Spleen (tissue), 11 donors: ENCODE data around the gene INPP4B. TPM values are rescaled to one million over a fixed set of nuclear protein-coding genes. Genes with fewer than 3 reads are reported as not detected.

ENCODE experiments used
- DNase-seq: peaks from one replicate; pipeline ENCODE4 v3.0.0-alpha.2; 2020
- H3K27ac ChIP-seq, 8 donors: fragments of 200-600 bp; sonication (generic) in 7 of 8; 1 replicate in 4 of 8; 2 replicates in 4 of 8; pipeline versions ENCODE4 v1.5.0 to v1.8.0; 2016 to 2021; ENCODE audit warnings: inconsistent platforms in 4 of 8, mild to moderate bottlenecking in 4 of 8, moderate library complexity in 1 of 8
- H3K27me3 ChIP-seq, 7 donors: fragments of 200-600 bp; sonication (generic) in 6 of 7; replicated peaks in 1 of 7; 1 replicate in 4 of 7; 2 replicates in 3 of 7; pipeline versions ENCODE4 v1.5.0 to v1.8.0; 2016 to 2021; ENCODE audit warnings: inconsistent platforms in 3 of 7, mild to moderate bottlenecking in 1 of 7
- H3K36me3 ChIP-seq, 6 donors: fragments of 200-600 bp; sonication (generic) in 5 of 6; 1 replicate in 4 of 6; 2 replicates in 2 of 6; pipeline versions ENCODE4 v1.5.0 to v1.8.0; 2016 to 2021; ENCODE audit warnings: inconsistent platforms in 2 of 6
- H3K4me1 ChIP-seq, 6 donors: fragments of 200-600 bp; sonication (generic) in 5 of 6; 1 replicate in 3 of 6; 2 replicates in 3 of 6; pipeline versions ENCODE4 v1.5.0 to v1.8.0; 2016 to 2021; ENCODE audit warnings: inconsistent platforms in 3 of 6
- H3K4me3 ChIP-seq, 8 donors: fragments of 200-600 bp; sonication (generic) in 7 of 8; 1 replicate in 4 of 8; 2 replicates in 4 of 8; pipeline versions ENCODE4 v1.5.0 to v1.8.0; 2016 to 2021; ENCODE audit warnings: inconsistent platforms in 4 of 8, mild to moderate bottlenecking in 4 of 8, moderate library complexity in 2 of 8
- H3K9me3 ChIP-seq, 8 donors: fragments of 200-600 bp; sonication (generic) in 7 of 8; 1 replicate in 4 of 8; 2 replicates in 4 of 8; pipeline versions ENCODE4 v1.5.0 to v1.8.0; 2016 to 2021; ENCODE audit warnings: inconsistent platforms in 4 of 8
- CTCF ChIP-seq, 11 experiments: fragments of 200-600 bp in 7 of 11; fragments of 450-650 bp in 4 of 11; sonication (generic) in 4 of 11; IDR thresholded peaks in 8 of 11; conservative IDR thresholded peaks in 3 of 11; 1 replicate in 7 of 11; 2 replicates in 4 of 11; pipeline versions ENCODE4 v1.4.0 to v1.8.0; 2016 to 2021; ENCODE audit warnings: antibody characterized with exemption in 11 of 11, inconsistent platforms in 4 of 11, mild to moderate bottlenecking in 1 of 11
- POLR2A ChIP-seq, 3 donors: fragments of 450-650 bp; IDR thresholded peaks; one replicate each; pipeline ENCODE4 v1.5.1; 2017; ENCODE audit warnings: antibody characterized with exemption in 3 of 3, mild to moderate bottlenecking in 1 of 3
- POLR2AphosphoS5 ChIP-seq, 3 donors: sonication (generic); formaldehyde crosslinking; IDR thresholded peaks; one replicate each; pipeline ENCODE4 v1.5.1; 2017; ENCODE audit warnings: antibody characterized with exemption in 3 of 3
- WGBS, 5 donors: extraction: QIAGEN DNeasy Blood & Tissue Kit in 3 of 5; methylation state at CpG; one replicate each; pipeline versions ENCODE4 v1.1.5 to v1.1.7; 2013 to 2018; 5-methylcytosine and 5-hydroxymethylcytosine counted together
- intact Hi-C: fragments of 100-400 bp; cut with DNase I; formaldehyde crosslinking; loops from one replicate; pipeline ENCODE4 v1.15.0; 2023; ENCODE audit warnings: low total_unique reads
- polyA plus RNA-seq, 3 donors: library from polyadenylated mRNA; stranded (reverse); fragments of 200-250 nt; gene quantifications; one replicate each; pipeline ENCODE4 v1.2.1, GENCODE V29; 2013
- total RNA-seq, 7 donors: library from RNA; depleted of rRNA in 3 of 7; stranded (reverse); fragments of >200 nt in 3 of 7; fragmentation: NEBNext Ultra II Directional in 4 of 7; extraction: Animal tissue kit (Norgen Biotek cat#: 25700) in 4 of 7; gene quantifications; one replicate each; pipeline versions ENCODE4 v1.1.0 to v1.2.1, GENCODE V29; 2016 to 2021
- donor health status: healthy with polysubstance abuse.
- donor health status: DM: no; HTN: no; CAD: no; lungs with moderate emphysema.
- donor health status: DM: no; HTN: no; CAD: no.
- donor health status: Bipolar disorder and iron deficiency.
- donor health status: healthy.
- donor health status: DM: no; HTN: no; CAD: no.
- donor health status: DM: yes; HTN: yes; CAD: no.

INPP4B gene
- total and polyA plus RNA-seq, 10 donors: 0.78 to 31.6 (median 26.8) TPM

- H3K4me1 ChIP-seq: peaks cover 0 to 15% (median 7%) of the 10 kb centered on the region in 6 donors
- DNase-seq: no peak
- H3K4me3 ChIP-seq: no peak overlapping the region
- WGBS, 5 donors: 83 to 100% (median 97%) methylated on average over 1 of the region's 1 CpG
- intact Hi-C loops: no loop called here
- H3K36me3 ChIP-seq: no peaks in the 10 kb centered on the region
- no peak overlapping the region for H3K27ac ChIP-seq
- H3K27me3 ChIP-seq: no peaks in the 10 kb centered on the region
- no peak for TF ChIP-seq POLR2A (IDR thresholded peaks at IDR 0.05)
- TF ChIP-seq CTCF (IDR thresholded peaks at IDR 0.05 in 8 of 11, conservative IDR thresholded peaks at IDR 0.05 in 3 of 11): no peak
- TF ChIP-seq POLR2AphosphoS5 (IDR thresholded peaks at IDR 0.05): no peak
- H3K9me3 ChIP-seq: no peaks in the 10 kb centered on the region
These were observed 536.3 kb downstream of the INPP4B start for GRCh38 chr4:142309772-142310171.

- Histone ChIP-seq H3K36me3 (no peaks in the 10 kb centered on the region), H3K4me3 (no peak overlapping the region), H3K4me1 (peaks cover 0 to 4% (median 0%) of the 10 kb centered on the region in 6 donors), H3K27ac (no peak overlapping the region), H3K27me3 (no peaks in the 10 kb centered on the region), H3K9me3 (no peaks in the 10 kb centered on the region)
- DNase-seq: no peak
- TF ChIP-seq POLR2A (IDR thresholded peaks at IDR 0.05) (no peak), POLR2AphosphoS5 (IDR thresholded peaks at IDR 0.05) (no peak), CTCF (IDR thresholded peaks at IDR 0.05 in 8 of 11, conservative IDR thresholded peaks at IDR 0.05 in 3 of 11) (no peak)
- intact Hi-C loops: no loop called here
- WGBS, 5 donors: 73 to 88% (median 79%) methylated on average over 2 of the region's 2 CpGs
These were observed 538.2 kb downstream of the INPP4B start for GRCh38 chr4:142307857-142308256.

DNA sequence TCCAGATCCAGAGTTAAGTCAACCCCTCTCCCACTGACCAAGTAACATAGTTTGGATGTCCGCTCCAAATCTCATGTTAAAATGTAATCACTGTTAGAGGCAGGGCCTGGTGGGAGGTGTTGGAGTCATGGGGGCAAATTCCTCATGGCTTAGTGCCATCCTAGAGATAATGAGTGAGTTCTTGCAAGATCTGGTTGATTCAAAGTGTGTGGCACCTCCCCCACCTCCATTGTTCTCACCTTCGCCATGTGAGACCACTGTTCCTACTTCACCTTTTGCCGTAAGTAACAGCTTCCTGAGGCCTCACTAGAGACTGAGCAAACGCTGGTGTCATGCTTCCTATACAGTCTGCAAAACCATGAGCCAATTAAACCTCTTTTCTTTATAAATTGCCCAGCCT, 548.8 kb downstream of the INPP4B start:
- no peaks in the 10 kb centered on the region for H3K4me1 ChIP-seq
- WGBS, 5 donors: 74 to 93% (median 84%) methylated on average over 4 of the region's 4 CpGs
- no peak overlapping the region for H3K4me3 ChIP-seq
- no peaks in the 10 kb centered on the region for H3K9me3 ChIP-seq
- no peaks in the 10 kb centered on the region for H3K36me3 ChIP-seq
- no peak for TF ChIP-seq POLR2A (IDR thresholded peaks at IDR 0.05)
- TF ChIP-seq CTCF (IDR thresholded peaks at IDR 0.05 in 8 of 11, conservative IDR thresholded peaks at IDR 0.05 in 3 of 11): no peak
- no peak for TF ChIP-seq POLR2AphosphoS5 (IDR thresholded peaks at IDR 0.05)
- no peak overlapping the region for H3K27ac ChIP-seq
- no peak for DNase-seq
- intact Hi-C loops: no loop called here
- no peaks in the 10 kb centered on the region for H3K27me3 ChIP-seq

DNA sequence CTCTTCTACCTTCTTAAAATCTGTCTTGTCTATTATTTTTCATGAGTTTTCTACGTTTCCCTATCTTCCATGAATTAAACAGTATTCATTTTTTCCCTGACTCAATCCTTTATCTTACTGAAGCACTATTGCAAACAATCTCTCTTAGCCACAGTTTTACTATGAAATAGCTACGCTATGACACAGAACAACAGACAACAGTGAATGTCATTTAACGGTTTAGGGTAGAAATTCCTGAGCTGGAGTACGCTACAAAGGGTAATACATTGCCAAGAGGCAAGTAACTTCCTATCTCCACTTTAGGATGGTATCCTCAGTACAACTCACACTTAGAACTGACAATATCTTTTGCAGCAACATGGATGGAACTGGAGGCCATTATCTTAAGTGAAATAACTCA, 552.6 kb downstream of the INPP4B start:
- 87 to 96% (median 90%) methylated on average over 4 of the region's 4 CpGs for WGBS, 5 donors
- TF ChIP-seq POLR2A (IDR thresholded peaks at IDR 0.05) (no peak), CTCF (IDR thresholded peaks at IDR 0.05 in 8 of 11, conservative IDR thresholded peaks at IDR 0.05 in 3 of 11) (no peak), POLR2AphosphoS5 (IDR thresholded peaks at IDR 0.05) (no peak)
- H3K27ac ChIP-seq: no peak overlapping the region
- H3K9me3 ChIP-seq: peaks cover 0 to 3% (median 0%) of the 10 kb centered on the region in 8 donors
- no peaks in the 10 kb centered on the region for H3K36me3 ChIP-seq
- H3K4me1 ChIP-seq: no peaks in the 10 kb centered on the region
- no peak for DNase-seq
- H3K4me3 ChIP-seq: no peak overlapping the region
- intact Hi-C loops: no loop called here
- H3K27me3 ChIP-seq: no peaks in the 10 kb centered on the region
